ENCODE measurements around the gene ZNHIT1.
"Not testable (repeated sequence)": the region's sequence is repeated elsewhere in the genome, so short reads cannot be mapped to it uniquely, and the experiment has no call there.

ZNHIT1 gene

GRCh38 chr7:101243646-101244374 lies 25.8 kb downstream of the ZNHIT1 start:
- no peak for DNase-seq

DNA sequence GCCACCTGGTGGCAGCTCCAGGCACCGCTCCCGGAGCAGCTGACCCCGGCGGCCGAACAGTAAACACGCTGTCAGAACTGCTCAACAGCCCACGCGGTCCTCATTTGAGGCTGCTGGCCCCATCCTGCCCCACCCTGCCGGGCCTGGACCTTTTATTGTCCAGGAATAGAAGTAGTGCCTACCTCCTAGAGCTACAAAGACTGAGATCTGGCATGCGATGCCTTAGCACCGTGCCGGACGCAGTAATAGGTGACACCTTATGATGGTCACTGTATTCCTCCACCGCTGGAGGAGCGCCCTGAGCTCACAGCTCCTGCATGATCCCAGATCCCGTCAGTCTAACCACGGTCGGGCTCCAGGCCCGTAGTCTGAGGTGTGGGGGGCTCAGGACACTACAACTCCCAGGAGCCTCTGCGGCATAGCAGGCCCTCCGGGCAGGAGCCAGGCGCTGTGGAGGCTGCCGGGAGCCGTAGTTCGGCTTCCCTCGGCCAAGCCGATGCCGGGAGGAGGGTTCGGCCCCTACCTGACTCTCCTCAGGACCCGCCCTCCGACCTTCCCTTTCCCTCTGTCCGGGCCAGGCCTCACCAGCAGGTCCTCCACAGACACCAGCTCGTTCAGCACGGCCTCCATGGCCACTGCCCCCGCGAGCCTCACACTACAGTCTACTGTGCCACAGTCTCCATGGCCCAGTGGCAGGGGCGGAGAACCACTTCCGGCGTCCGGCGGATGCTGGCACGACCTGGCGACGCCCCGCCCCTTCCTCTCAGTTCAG lies 26.6 kb downstream of the ZNHIT1 start, which contains the start of gene FIS1:
FIS1 (minus strand) TSS at position 707 of the 772 bp plus-strand sequence; CDS start at position 630, 77 bp downstream.
- peak; percentile 62 for DNase-seq

DNA sequence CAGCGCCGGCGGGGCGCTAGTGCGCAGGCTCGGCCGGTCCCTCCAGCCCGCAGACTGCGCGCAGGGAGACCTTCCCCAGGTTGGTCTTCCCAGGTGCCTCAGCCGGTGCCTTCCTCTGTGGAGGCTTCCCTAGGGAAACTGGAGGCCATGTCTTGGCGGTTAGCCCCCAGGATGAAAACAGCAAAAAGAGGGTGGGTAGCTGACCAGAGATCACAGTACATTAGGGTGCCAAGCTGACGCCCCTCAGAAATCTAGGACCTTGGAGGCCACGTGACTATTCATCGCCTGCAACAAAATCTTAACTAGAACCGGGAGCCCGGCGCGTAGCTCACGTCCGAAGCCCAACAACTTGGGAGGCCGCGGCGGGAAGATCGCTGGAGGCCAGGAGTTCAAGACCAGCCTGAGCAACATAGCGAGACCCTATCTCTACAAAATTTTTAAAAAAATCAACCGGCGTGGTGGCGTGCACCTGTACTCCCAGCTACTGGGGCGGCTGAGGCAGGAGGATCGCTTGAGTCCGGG lies 27.2 kb downstream of the ZNHIT1 start:
- DNase-seq = no peak

- DNase-seq = no peak
Observed at GRCh38 chr7:101248276-101248675, 30.3 kb downstream of the ZNHIT1 start.

DNA sequence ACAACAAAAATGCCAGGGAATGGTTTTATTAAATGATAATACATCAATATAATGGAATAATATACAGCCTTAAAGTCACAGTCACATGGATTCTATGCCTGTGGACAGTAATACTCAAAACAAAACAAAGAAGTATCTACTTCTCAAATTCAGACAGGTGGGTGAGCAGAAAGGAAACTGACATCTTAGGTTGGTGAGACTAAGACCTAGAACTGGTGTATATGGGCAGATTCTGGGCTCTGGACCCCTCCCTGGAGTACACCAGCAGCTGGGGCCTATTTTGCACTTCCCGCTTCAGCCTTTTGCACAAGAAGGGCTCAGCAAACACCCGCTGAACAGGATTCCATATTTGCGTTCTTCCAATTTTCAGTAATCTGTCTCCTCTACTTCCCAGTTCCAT lies 32.4 kb downstream of the ZNHIT1 start:
- no peak for DNase-seq

DNA sequence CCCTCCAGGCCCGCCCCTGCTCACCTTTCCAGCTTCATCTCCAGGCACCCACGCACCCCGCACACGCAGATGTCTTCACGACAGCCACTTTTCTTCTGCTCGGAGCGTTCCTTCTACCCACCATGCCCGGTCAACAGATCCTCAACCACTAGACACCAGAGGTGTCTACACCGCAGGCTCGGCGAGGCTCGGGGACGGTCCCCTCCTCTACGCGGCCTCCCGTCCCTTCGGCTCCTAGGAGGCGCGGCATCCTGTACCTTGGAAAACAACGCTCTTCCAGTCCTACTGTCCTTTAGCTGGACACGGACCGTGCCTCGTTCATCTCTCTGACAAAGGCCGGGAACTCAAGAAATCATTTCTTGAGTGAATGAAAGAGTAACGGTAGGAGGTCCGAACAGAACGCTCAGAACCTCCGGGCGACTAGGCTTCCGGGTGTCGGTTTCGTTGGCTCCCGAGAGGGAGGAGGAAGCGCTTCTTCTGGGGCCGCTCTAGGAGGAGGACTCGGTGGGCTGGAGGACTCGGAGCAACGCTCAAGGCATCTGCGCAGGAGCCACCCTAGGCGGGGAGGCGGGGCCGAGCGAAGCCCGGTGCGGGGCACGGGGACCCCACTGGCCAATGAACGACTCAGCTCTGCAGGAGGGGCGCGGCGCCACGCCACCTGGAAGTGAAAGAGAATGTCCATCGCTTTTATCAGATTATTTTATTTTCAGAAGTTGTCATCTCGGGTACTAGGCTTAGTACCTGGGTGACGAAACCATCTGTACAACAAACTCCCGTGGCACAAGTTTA lies 34.1 kb downstream of the ZNHIT1 start:
- peak; percentile 81 for DNase-seq

GRCh38 chr7:101253199-101253598 lies 35.2 kb downstream of the ZNHIT1 start:
- not testable (repeated sequence) for DNase-seq

- DNase-seq = no peak
Observed at GRCh38 chr7:101255796-101256195, 37.8 kb downstream of the ZNHIT1 start.

- no peak for DNase-seq
Observed at GRCh38 chr7:101258243-101258731, 40.3 kb downstream of the ZNHIT1 start.

- DNase-seq = not testable (repeated sequence)
Observed at GRCh38 chr7:101264102-101264706, 46.2 kb downstream of the ZNHIT1 start.

DNA sequence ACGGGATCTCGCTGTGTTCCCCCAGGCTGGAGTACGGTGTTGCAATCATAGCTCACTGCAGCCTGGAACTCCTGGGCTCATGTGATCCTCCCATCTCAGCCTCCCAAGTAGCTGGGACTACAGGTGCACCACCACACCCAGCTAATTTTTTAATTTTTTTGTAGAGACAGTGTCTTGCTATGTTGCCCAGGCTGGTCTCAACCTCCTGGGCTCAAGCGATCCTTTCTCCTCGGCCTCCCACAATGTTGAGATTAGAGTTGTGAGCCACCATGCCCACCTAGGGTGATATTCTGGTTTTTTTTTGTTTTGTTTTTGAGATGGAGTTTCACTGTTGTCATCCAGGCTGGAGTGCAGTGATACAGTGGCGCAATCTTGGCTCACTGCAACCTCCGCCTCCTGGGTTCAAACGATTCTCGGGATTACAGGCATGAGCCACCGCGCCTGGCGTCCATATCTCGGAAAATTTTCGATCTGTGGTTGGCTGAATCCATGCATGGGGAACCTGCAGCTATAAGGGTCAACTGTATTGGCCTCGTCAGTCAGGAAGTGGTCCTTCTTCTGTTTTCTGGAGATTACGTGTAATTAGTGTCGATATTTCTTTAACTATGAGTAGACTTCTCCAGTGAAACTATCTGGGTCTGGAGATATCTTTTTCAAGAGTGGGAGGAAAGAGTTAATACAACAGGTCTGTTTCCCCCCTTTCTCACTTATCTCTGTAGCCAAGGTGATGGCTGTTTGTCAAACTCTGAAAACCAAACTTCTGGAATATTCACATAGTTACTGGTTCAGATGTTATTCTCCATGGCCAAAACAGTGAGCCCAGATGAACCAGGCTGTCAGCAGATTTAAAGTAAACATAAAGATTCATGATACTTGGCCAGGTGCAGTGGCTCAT lies 47.9 kb downstream of the ZNHIT1 start:
- DNase-seq = no peak

DNA sequence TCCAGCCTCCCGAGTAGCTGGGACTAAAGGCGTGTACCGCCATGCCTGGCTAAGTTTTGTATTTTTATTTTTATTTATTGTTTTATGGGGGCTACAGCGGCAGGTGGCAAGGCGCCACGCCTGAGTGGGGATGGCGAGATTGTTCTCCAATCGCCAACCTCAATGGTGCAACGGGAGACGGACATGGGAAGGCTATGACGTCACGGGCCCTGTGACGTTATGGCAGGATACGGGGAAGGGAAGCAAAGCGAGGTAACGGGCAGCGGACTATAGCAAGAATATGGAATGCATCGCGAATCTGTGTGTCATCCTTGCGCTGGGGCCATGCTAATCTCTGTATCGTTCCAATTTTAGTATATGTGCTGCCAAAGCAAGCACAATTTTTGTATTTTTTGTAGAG lies 51.7 kb downstream of the ZNHIT1 start:
- DNase-seq = no peak

- no peak for DNase-seq
Observed at GRCh38 chr7:101271021-101271420, 53.1 kb downstream of the ZNHIT1 start.

GRCh38 chr7:101273206-101273605 lies 55.2 kb downstream of the ZNHIT1 start:
- no peak for DNase-seq
